H1 (cell line): Measurements from ENCODE around the gene JAG2. TPM values are rescaled to one million over a fixed set of nuclear protein-coding genes. Genes with fewer than 3 reads are reported as not detected.

ENCODE experiments used
- BACH1 ChIP-seq: IDR thresholded peaks from 2 replicates; pipeline ENCODE4 v1.6.1; 2012; ENCODE audit warnings: low read length, improper control_type of control experiment
- FOSL1 ChIP-seq: IDR thresholded peaks from 2 replicates; pipeline ENCODE4 v1.6.1; 2011; ENCODE audit warnings: mild to moderate bottlenecking, low read depth, low read length, moderate library complexity; ENCODE audit not compliant: insufficient read depth
- GTF2F1 ChIP-seq: IDR thresholded peaks from 2 replicates; pipeline ENCODE4 v1.6.1; 2012; ENCODE audit warnings: low read depth, low read length, improper control_type of control experiment, borderline replicate concordance
- KDM4A ChIP-seq: IDR thresholded peaks from one replicate; pipeline ENCODE4 v1.7.1; 2012; ENCODE audit warnings: low read depth, mild to moderate bottlenecking, moderate library complexity, low read length, inconsistent platforms; ENCODE audit not compliant: severe bottlenecking
- SP4 ChIP-seq: IDR thresholded peaks from 2 replicates; pipeline ENCODE4 v1.6.1; 2012; ENCODE audit warnings: low read length, inconsistent platforms
- TAF1 ChIP-seq: IDR thresholded peaks from 2 replicates; pipeline ENCODE4 v1.6.1; 2011; ENCODE audit warnings: mild to moderate bottlenecking, low read depth, low read length
- polyA plus RNA-seq, 7 experiments: library from polyadenylated mRNA; depleted of rRNA in 3 of 7; stranded (reverse) in 5 of 7; unstranded in 2 of 7; fragments of >200 nt in 5 of 7; fragments of 200-250 nt in 2 of 7; gene quantifications; 1 replicate in 5 of 7; 2 replicates in 1 of 7; 4 replicates in 1 of 7; pipeline versions ENCODE4 v1.2.1 to v1.2.3, GENCODE V29; 2011 to 2013; ENCODE audit warnings: missing spikeins in 2 of 7, mixed read lengths in 2 of 7
- total RNA-seq: library from RNA; stranded (reverse); fragmentation: NEBNext Ultra II Directional; extraction: Animal tissue kit (Norgen Biotek cat#: 25700); gene quantifications from 2 replicates; pipeline ENCODE4 v1.2.1, GENCODE V29; 2021
- TF ChIP-seq, protein P1 (sequence below): fragments of 300-600 bp; sonication (generic); IDR thresholded peaks from 2 replicates; pipeline ENCODE4 v1.7.1; 2012; ENCODE audit warnings: low read length, moderate library complexity, mild to moderate bottlenecking, inconsistent platforms; ENCODE audit not compliant: insufficient replicate concordance
- TF ChIP-seq, protein P2 (sequence below), 3 experiments: IDR thresholded peaks; 1 replicate in 2 of 3; 2 replicates in 1 of 3; pipeline versions ENCODE4 v1.5.1 to v1.6.1; 2011; ENCODE audit warnings: low read length in 3 of 3, mild to moderate bottlenecking in 3 of 3, inconsistent platforms in 2 of 3, low read depth in 1 of 3, moderate library complexity in 1 of 3; ENCODE audit not compliant: insufficient read depth in 1 of 3; ENCODE audit errors: control extremely low read depth in 1 of 3

JAG2 gene
- total and polyA plus RNA-seq, 2 of the 8 experiments (the other 6 are each of a cell fraction or from before 2014, with no cell fraction given) = 2.8 to 6.2 TPM

DNA sequence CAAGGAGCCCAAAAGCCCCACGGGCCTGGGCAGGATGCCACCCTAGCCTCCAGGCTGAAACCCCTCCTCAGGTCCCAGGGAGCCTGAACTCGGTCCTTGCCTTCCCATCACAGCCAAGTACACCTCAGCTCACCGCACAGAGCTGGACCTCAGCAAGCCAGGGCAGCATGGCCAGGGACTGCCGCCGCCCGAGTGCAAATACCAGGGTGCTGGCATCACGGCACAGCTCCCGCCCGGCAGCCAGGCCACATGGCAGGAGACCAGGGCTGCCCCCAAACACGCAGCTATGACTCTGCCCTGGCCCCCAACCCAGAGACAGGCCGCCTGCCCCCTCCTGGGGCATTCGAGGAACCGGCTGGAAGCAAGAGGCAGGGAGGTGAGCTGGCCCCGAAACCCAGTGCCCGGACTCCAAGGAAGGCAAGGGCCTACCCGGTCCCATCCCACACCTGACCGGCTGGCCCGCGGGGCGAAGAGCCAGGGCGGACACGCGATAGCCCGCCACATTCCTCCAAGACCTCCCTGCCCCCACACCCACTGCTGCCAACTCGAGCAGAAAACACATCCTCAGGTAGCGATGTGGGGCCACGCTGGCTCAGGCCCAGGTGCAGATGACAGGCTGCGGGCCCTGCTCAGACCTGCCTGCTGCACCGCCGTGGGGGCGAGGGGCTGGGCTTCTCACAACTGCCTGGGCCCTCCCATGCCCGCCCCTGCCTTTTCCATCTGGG lies 2.7 kb downstream of the JAG2 start (continued):
- TF ChIP-seq, protein P1, sequence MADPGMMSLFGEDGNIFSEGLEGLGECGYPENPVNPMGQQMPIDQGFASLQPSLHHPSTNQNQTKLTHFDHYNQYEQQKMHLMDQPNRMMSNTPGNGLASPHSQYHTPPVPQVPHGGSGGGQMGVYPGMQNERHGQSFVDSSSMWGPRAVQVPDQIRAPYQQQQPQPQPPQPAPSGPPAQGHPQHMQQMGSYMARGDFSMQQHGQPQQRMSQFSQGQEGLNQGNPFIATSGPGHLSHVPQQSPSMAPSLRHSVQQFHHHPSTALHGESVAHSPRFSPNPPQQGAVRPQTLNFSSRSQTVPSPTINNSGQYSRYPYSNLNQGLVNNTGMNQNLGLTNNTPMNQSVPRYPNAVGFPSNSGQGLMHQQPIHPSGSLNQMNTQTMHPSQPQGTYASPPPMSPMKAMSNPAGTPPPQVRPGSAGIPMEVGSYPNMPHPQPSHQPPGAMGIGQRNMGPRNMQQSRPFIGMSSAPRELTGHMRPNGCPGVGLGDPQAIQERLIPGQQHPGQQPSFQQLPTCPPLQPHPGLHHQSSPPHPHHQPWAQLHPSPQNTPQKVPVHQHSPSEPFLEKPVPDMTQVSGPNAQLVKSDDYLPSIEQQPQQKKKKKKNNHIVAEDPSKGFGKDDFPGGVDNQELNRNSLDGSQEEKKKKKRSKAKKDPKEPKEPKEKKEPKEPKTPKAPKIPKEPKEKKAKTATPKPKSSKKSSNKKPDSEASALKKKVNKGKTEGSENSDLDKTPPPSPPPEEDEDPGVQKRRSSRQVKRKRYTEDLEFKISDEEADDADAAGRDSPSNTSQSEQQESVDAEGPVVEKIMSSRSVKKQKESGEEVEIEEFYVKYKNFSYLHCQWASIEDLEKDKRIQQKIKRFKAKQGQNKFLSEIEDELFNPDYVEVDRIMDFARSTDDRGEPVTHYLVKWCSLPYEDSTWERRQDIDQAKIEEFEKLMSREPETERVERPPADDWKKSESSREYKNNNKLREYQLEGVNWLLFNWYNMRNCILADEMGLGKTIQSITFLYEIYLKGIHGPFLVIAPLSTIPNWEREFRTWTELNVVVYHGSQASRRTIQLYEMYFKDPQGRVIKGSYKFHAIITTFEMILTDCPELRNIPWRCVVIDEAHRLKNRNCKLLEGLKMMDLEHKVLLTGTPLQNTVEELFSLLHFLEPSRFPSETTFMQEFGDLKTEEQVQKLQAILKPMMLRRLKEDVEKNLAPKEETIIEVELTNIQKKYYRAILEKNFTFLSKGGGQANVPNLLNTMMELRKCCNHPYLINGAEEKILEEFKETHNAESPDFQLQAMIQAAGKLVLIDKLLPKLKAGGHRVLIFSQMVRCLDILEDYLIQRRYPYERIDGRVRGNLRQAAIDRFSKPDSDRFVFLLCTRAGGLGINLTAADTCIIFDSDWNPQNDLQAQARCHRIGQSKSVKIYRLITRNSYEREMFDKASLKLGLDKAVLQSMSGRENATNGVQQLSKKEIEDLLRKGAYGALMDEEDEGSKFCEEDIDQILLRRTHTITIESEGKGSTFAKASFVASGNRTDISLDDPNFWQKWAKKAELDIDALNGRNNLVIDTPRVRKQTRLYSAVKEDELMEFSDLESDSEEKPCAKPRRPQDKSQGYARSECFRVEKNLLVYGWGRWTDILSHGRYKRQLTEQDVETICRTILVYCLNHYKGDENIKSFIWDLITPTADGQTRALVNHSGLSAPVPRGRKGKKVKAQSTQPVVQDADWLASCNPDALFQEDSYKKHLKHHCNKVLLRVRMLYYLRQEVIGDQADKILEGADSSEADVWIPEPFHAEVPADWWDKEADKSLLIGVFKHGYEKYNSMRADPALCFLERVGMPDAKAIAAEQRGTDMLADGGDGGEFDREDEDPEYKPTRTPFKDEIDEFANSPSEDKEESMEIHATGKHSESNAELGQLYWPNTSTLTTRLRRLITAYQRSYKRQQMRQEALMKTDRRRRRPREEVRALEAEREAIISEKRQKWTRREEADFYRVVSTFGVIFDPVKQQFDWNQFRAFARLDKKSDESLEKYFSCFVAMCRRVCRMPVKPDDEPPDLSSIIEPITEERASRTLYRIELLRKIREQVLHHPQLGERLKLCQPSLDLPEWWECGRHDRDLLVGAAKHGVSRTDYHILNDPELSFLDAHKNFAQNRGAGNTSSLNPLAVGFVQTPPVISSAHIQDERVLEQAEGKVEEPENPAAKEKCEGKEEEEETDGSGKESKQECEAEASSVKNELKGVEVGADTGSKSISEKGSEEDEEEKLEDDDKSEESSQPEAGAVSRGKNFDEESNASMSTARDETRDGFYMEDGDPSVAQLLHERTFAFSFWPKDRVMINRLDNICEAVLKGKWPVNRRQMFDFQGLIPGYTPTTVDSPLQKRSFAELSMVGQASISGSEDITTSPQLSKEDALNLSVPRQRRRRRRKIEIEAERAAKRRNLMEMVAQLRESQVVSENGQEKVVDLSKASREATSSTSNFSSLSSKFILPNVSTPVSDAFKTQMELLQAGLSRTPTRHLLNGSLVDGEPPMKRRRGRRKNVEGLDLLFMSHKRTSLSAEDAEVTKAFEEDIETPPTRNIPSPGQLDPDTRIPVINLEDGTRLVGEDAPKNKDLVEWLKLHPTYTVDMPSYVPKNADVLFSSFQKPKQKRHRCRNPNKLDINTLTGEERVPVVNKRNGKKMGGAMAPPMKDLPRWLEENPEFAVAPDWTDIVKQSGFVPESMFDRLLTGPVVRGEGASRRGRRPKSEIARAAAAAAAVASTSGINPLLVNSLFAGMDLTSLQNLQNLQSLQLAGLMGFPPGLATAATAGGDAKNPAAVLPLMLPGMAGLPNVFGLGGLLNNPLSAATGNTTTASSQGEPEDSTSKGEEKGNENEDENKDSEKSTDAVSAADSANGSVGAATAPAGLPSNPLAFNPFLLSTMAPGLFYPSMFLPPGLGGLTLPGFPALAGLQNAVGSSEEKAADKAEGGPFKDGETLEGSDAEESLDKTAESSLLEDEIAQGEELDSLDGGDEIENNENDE = no peak
- TF ChIP-seq, protein P2, sequence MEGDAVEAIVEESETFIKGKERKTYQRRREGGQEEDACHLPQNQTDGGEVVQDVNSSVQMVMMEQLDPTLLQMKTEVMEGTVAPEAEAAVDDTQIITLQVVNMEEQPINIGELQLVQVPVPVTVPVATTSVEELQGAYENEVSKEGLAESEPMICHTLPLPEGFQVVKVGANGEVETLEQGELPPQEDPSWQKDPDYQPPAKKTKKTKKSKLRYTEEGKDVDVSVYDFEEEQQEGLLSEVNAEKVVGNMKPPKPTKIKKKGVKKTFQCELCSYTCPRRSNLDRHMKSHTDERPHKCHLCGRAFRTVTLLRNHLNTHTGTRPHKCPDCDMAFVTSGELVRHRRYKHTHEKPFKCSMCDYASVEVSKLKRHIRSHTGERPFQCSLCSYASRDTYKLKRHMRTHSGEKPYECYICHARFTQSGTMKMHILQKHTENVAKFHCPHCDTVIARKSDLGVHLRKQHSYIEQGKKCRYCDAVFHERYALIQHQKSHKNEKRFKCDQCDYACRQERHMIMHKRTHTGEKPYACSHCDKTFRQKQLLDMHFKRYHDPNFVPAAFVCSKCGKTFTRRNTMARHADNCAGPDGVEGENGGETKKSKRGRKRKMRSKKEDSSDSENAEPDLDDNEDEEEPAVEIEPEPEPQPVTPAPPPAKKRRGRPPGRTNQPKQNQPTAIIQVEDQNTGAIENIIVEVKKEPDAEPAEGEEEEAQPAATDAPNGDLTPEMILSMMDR (IDR thresholded peaks at IDR 0.05; ENCODE audit: control extremely low read depth in 1 of 3, insufficient read depth in 1 of 3, low read depth in 1 of 3, low read length in 3 of 3) = no peak
- TF ChIP-seq SP4 (no peak), GTF2F1 (no peak), TAF1 (no peak), FOSL1 (no peak), KDM4A (no peak), BACH1 (no peak)
